Measurements from ENCODE around the gene GTF2H4.
"Not testable (repeated sequence)": the region's sequence is repeated elsewhere in the genome, so short reads cannot be mapped to it uniquely, and the experiment has no call there.

Gene GTF2H4

GRCh38 chr6:30907758-30908591 lies at the start of gene GTF2H4:
Gene GTF2H4, plus strand, starts transcription at chr6:30908207.
- DNase-seq (ENCODE audit: low spot score) = peak; percentile 97

GRCh38 chr6:30859726-30860125 lies 48.3 kb upstream of the GTF2H4 start:
- DNase-seq (ENCODE audit: low spot score) = not testable (repeated sequence)

GRCh38 chr6:30861257-30862048 lies 46.6 kb upstream of the GTF2H4 start:
- no peak for DNase-seq (ENCODE audit: low spot score)

- DNase-seq (ENCODE audit: low spot score) = no peak
Observed at GRCh38 chr6:30862156-30862875, 45.7 kb upstream of the GTF2H4 start.

- no peak for DNase-seq (ENCODE audit: low spot score)
Observed at GRCh38 chr6:30864325-30864724, 43.7 kb upstream of the GTF2H4 start.

- not testable (repeated sequence) for DNase-seq (ENCODE audit: low spot score)
Observed at GRCh38 chr6:30869241-30869749, 38.7 kb upstream of the GTF2H4 start.

- no peak for DNase-seq (ENCODE audit: low spot score)
Observed at GRCh38 chr6:30870546-30870945, 37.5 kb upstream of the GTF2H4 start.

GRCh38 chr6:30871592-30872183 lies 36.3 kb upstream of the GTF2H4 start:
- no peak for DNase-seq (ENCODE audit: low spot score)

GRCh38 chr6:30873137-30873640 lies 34.8 kb upstream of the GTF2H4 start:
- DNase-seq (ENCODE audit: low spot score) = no peak

- not testable (repeated sequence) for DNase-seq (ENCODE audit: low spot score)
Observed at GRCh38 chr6:30873795-30874194, 34.2 kb upstream of the GTF2H4 start.

- no peak for DNase-seq (ENCODE audit: low spot score)
Observed at GRCh38 chr6:30875244-30876038, 32.6 kb upstream of the GTF2H4 start.

GRCh38 chr6:30876039-30876730 lies 31.8 kb upstream of the GTF2H4 start:
- DNase-seq (ENCODE audit: low spot score) = peak; percentile 98

GRCh38 chr6:30877419-30878262 lies 30.4 kb upstream of the GTF2H4 start:
- DNase-seq (ENCODE audit: low spot score) = peak; percentile 83

- no peak for DNase-seq (ENCODE audit: low spot score)
Observed at GRCh38 chr6:30879684-30880427, 28.2 kb upstream of the GTF2H4 start.

GRCh38 chr6:30880698-30881252 lies 27.2 kb upstream of the GTF2H4 start:
- DNase-seq (ENCODE audit: low spot score) = no peak

- DNase-seq (ENCODE audit: low spot score) = no peak
Observed at GRCh38 chr6:30881392-30882203, 26.4 kb upstream of the GTF2H4 start.

GRCh38 chr6:30882204-30882758 lies 25.7 kb upstream of the GTF2H4 start:
- DNase-seq (ENCODE audit: low spot score) = no peak
